ENCODE results near the gene CDK10. TPM values are rescaled to one million over a fixed set of nuclear protein-coding genes. Genes with fewer than 3 reads are reported as not detected.

Gene CDK10
- total RNA-seq, 1 donor from 2014 or later = 79.6 TPM

GRCh38 chr16:89710709-89711564, 24.4 kb downstream of the CDK10 start:
- intact Hi-C loops (cut with DNase I) = no loop called here
- peaks cover 13% of the 10 kb centered on the region for H3K27me3 ChIP-seq (ENCODE audit: low read depth)
- ATAC-seq = no peak
- no peak overlapping the region for H3K27ac ChIP-seq
- H3K4me3 ChIP-seq = no peak overlapping the region
- peak; percentile 48 for DNase-seq
- no peaks in the 10 kb centered on the region for H3K36me3 ChIP-seq
- TF ChIP-seq CTCF (IDR thresholded peaks at IDR 0.05) = no peak
- H3K4me1 ChIP-seq = peaks cover 14% of the 10 kb centered on the region
- H3K9me3 ChIP-seq = no peaks in the 10 kb centered on the region

DNA sequence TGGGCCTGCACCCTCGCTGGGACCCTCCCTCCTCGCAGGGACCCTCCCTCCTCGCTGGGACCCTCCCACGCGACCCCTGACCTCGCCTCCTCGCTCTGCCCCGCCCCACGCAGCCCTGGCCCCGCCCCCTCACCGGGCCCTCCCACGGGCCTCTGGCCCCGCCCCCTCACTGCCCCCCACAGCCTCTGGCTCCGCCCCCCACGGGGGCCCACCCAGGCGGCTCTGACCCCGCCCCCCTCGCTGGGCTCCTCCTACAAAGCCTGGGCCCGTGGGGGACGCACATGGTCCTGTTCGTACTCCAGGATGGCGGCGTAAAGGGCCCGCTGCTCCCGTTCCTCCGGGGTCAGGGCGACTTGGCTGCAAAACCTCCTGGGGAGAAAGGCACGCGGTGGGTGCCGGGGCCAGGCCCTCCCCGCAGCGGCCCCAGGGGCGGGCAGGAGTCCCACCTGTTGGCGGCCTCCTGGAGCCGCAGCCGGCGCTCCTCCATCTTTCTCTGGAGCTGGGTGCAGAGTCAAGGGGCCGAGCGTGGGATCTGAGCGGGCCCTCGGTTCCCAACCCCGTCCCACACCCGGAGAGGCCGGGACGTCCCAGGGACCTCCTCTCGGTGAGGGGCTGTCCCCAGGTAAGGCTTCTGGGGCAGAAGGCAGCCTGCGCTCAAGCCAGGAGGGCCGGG, 25.2 kb downstream of the CDK10 start:
- TF ChIP-seq CTCF (IDR thresholded peaks at IDR 0.05) = no peak
- peak overlapping the region; percentile 46 for H3K4me3 ChIP-seq
- ATAC-seq (peak; percentile 80 to 81), DNase-seq (peak; percentile 65)
- H3K4me1 ChIP-seq = peaks cover 9% of the 10 kb centered on the region
- peaks cover 13% of the 10 kb centered on the region for H3K27me3 ChIP-seq (ENCODE audit: low read depth)
- no peaks in the 10 kb centered on the region for H3K36me3 ChIP-seq
- no peaks in the 10 kb centered on the region for H3K9me3 ChIP-seq
- H3K27ac ChIP-seq = no peak overlapping the region
- intact Hi-C loops (cut with DNase I) = no loop called here

DNA sequence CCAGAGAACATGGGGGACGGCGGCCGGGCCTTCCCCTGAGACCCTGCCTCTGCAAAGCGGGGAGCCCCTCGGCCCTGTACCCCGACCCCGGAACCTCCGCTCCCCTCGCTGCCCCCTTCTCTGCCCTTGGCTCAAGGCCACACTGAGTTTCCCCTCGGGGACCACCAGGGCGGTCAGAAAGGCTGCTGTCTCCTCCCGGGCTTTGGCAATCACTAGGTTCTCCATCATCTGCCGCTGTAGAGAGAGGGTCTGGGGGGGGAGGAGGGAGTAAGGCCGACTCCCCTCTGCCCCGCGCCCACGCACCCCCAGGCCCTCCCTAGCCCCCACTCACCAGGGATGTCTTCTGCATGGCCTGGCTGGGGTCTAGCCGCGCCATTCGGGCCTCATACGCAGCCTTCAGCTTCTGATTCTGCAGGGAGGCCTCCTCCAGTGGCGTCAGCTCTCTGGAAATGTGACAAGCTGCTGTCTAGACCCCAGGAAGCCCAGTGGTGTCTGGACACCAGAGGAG, 25.8 kb downstream of the CDK10 start:
- peaks cover 9% of the 10 kb centered on the region for H3K4me1 ChIP-seq
- H3K4me3 ChIP-seq = peak overlapping the region; percentile 46
- ATAC-seq = no peak
- H3K36me3 ChIP-seq = no peaks in the 10 kb centered on the region
- no peak for TF ChIP-seq CTCF (IDR thresholded peaks at IDR 0.05)
- no peak overlapping the region for H3K27ac ChIP-seq
- no peak for DNase-seq
- no peaks in the 10 kb centered on the region for H3K9me3 ChIP-seq
- H3K27me3 ChIP-seq (ENCODE audit: low read depth) = peaks cover 13% of the 10 kb centered on the region
- intact Hi-C loops (cut with DNase I) = no loop called here

- Histone ChIP-seq H3K36me3 (no peaks in the 10 kb centered on the region), H3K27me3 (ENCODE audit: low read depth) (peaks cover 13% of the 10 kb centered on the region), H3K9me3 (no peaks in the 10 kb centered on the region), H3K27ac (no peak overlapping the region), H3K4me3 (no peak overlapping the region), H3K4me1 (peaks cover 23% of the 10 kb centered on the region)
- no peak for TF ChIP-seq CTCF (IDR thresholded peaks at IDR 0.05)
- DNase-seq = no peak
- intact Hi-C loops (cut with DNase I) = no loop called here
- ATAC-seq = no peak
Measured at GRCh38 chr16:89716493-89716892, 30.0 kb downstream of the CDK10 start.

DNA sequence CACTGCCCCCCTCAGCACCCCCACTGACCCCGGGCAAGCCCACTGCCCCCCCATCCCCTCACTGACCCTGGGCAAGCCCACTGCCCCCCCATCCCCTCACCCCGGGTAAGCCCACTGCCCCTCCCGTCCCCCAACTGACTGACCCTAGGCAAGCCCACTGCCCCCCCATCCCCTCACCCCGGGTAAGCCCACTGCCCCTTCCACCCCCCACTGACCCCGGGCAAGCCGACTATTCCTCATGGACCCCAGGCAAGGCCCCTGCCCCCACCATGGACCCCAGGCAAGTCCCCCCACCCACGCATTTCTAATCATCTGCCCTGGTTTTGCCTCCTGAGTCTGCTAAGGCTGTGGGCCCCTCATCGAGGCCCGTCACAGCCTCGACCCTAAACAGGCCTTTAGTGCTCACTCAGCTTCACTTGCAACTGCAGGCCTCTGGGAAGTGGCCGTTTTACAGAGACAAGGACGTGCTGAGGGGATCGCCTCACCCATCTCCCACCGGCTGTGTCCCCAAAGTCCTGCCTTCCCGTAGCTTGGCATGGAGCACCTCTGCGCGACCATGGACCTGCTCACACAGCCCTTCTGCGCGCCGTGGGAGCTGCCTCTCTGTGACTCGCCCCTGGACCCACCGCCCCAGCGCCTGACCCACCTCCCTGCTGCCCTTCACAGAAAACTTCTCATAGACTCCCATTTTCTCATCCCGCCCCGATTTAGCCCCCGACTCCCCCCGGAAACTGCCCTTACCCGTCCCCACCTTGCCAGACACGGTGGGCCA, 30.6 kb downstream of the CDK10 start:
- Histone ChIP-seq H3K27me3 (ENCODE audit: low read depth) (peaks cover 11% of the 10 kb centered on the region), H3K27ac (no peak overlapping the region), H3K4me1 (peaks cover 18% of the 10 kb centered on the region), H3K9me3 (no peaks in the 10 kb centered on the region), H3K36me3 (no peaks in the 10 kb centered on the region), H3K4me3 (no peak overlapping the region)
- DNase-seq = no peak
- TF ChIP-seq CTCF (IDR thresholded peaks at IDR 0.05) = no peak
- intact Hi-C loops (cut with DNase I) = no loop called here
- ATAC-seq = no peak

Data from lower lobe of right lung (tissue), 2 donors.